Measurements from ENCODE around the gene ACADVL. TPM values are rescaled to one million over a fixed set of nuclear protein-coding genes. Genes with fewer than 3 reads are reported as not detected.

Gene ACADVL
- total RNA-seq, 1 donor from 2014 or later: 86.7 TPM

DNA sequence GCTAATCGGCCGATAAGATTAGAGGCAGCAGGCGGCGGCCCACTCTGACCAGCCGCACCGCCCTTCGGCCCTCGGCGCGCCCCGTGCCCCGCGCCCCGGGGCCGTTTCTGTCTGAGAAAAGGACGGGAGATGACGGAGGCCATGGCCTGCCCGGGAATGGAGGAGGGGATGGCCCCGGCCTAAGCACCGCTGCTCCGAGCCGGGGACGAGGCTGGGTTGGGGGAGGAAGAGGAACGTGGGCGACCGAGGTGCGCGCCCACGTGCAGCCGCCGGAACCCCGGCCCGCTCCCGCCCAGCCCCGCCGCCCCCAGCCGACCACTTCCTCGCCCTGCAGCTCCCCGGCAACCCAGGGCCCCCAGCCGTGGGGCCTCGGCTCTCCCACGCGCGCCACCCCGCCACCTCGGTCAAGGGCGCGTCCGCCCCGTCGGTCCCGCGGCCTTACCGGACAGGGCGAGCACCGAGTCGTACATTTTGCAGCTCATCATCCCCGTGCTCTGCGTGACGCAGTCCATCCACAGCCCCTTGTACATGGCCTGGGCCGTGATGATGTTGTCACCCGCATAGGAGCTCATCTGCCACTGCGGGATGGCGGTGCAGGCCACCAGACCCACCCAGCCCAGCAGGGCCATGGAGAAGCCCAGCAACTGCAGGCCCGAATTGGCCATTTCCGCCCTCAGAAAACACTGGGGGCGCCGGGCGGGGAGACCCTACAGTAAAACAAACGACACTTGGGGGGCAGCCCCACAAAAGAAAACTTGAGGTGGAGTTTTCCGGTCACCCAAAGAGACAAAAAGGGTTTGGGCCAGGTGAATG, 41.8 kb downstream of the ACADVL start:
- Histone ChIP-seq H2AFZ (replicated peaks) (peak overlapping the region; percentile 81), H3K27ac (no peak overlapping the region), H3K27me3 (peaks cover 49% of the 10 kb centered on the region), H3F3A (ENCODE audit: low read depth) (peaks cover 32% of the 10 kb centered on the region), H4K20me1 (ENCODE audit: low read depth) (peaks cover 11% of the 10 kb centered on the region), H3K9ac (no peak overlapping the region), H3K9me3 (ENCODE audit: low read depth) (no peaks in the 10 kb centered on the region), H3K36me3 (no peaks in the 10 kb centered on the region), H3K4me3 (peak overlapping the region; percentile 41), H3K4me2 (peak overlapping the region; percentile 79), H3K4me1 (peaks cover 14% of the 10 kb centered on the region), H3K79me2 (ENCODE audit: low read depth) (no peaks in the 10 kb centered on the region)
- Mint-ChIP-seq H3K4me1 (peaks cover 8% of the 10 kb centered on the region), H3K36me3 (peaks cover 16% of the 10 kb centered on the region), H3K27ac (no peak overlapping the region), H3K9me3 (no peaks in the 10 kb centered on the region), H3K4me3 (peak overlapping the region; percentile 71), H3K27me3 (ENCODE audit: insufficient read depth, low read depth) (peaks cover 48% of the 10 kb centered on the region)
- peak; percentile 98 for TF ChIP-seq EZH2 (IDR thresholded peaks at IDR 0.05)
- TF ChIP-seq, protein P1, sequence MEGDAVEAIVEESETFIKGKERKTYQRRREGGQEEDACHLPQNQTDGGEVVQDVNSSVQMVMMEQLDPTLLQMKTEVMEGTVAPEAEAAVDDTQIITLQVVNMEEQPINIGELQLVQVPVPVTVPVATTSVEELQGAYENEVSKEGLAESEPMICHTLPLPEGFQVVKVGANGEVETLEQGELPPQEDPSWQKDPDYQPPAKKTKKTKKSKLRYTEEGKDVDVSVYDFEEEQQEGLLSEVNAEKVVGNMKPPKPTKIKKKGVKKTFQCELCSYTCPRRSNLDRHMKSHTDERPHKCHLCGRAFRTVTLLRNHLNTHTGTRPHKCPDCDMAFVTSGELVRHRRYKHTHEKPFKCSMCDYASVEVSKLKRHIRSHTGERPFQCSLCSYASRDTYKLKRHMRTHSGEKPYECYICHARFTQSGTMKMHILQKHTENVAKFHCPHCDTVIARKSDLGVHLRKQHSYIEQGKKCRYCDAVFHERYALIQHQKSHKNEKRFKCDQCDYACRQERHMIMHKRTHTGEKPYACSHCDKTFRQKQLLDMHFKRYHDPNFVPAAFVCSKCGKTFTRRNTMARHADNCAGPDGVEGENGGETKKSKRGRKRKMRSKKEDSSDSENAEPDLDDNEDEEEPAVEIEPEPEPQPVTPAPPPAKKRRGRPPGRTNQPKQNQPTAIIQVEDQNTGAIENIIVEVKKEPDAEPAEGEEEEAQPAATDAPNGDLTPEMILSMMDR (IDR thresholded peaks at IDR 0.05): no peak
- peak; percentile 98 for TF ChIP-seq EZH2phosphoT487 (IDR thresholded peaks at IDR 0.05)
- DNase-seq (ENCODE audit: low spot score): no peak

GRCh38 chr17:7262192-7262934, 42.6 kb downstream of the ACADVL start, which contains the start of gene CLDN7:
Gene CLDN7 (minus strand): TSS chr17:7262478. CDS start chr17:7262043, 435 bp downstream.
- peak within 1 kb of the TSS; percentile 86 for H2AFZ ChIP-seq (replicated peaks)
- peak within 1 kb of the TSS; percentile 79 for H3K4me2 ChIP-seq
- Mint-ChIP-seq H3K27me3 (ENCODE audit: insufficient read depth, low read depth) (peaks cover 51% of the 10 kb centered on the region), H3K36me3 (peaks cover 13% of the 10 kb centered on the region), H3K4me3 (peak within 1 kb of the TSS; percentile 71), H3K27ac (no peak within 1 kb of the TSS), H3K4me1 (peaks cover 8% of the 10 kb centered on the region), H3K9me3 (no peaks in the 10 kb centered on the region)
- peaks cover 11% of the 10 kb centered on the region for H4K20me1 ChIP-seq (ENCODE audit: low read depth)
- H3K79me2 ChIP-seq (ENCODE audit: low read depth): no peaks in the 10 kb centered on the region
- peaks cover 14% of the 10 kb centered on the region for H3K4me1 ChIP-seq
- H3K27ac ChIP-seq: no peak within 1 kb of the TSS
- H3K9ac ChIP-seq: no peak within 1 kb of the TSS
- H3K9me3 ChIP-seq (ENCODE audit: low read depth): no peaks in the 10 kb centered on the region
- H3F3A ChIP-seq (ENCODE audit: low read depth): peaks cover 32% of the 10 kb centered on the region
- H3K4me3 ChIP-seq: peak within 1 kb of the TSS; percentile 41
- DNase-seq (ENCODE audit: low spot score): peak; percentile 37
- H3K36me3 ChIP-seq: no peaks in the 10 kb centered on the region
- TF ChIP-seq, protein P1 (IDR thresholded peaks at IDR 0.05): no peak
- TF ChIP-seq EZH2phosphoT487 (IDR thresholded peaks at IDR 0.05): peak; percentile 97
- peak; percentile 97 for TF ChIP-seq EZH2 (IDR thresholded peaks at IDR 0.05)
- peaks cover 49% of the 10 kb centered on the region for H3K27me3 ChIP-seq

DNA sequence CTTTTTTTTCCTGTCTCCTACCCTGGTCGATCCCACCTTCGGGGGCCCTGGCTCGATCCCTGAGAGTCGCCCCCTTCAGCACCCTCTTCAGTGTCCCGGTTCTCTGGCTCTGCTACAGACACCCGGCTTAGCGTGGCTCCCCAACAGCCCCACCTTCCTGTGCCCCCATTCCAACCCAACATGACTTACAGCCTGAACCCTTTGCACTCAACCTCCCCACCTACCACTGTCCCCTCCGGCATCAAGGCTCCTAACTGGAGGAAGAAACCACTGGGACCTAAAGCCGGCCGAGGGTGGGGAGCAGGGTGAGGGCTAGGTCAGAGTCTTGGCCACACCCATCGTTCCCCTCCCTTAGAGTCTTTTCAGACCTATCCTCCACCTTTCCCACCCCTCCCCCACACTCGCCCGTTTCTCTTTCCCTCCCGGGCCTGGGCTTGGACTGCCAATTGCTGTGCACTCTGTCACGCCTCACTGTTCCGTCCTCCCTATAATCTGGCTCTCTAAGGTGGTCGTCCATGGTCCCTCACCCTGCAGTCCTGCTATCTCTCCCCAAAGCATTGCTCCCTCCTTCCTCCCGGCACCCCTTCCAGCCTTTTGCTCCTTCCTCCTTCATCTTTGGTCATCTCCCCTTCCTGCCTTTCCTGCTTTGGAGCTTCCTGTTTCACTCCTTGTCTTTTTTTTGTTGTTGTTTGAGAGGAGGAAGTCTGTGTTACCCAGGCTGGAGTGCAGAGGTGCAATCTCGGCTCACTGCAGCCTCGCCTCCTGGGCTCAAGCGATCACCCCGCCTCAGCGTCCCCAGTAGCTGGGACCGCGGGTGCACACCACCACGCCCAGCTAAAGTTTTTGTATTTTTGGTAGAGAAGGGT, 43.4 kb downstream of the ACADVL start:
- no peaks in the 10 kb centered on the region for H3K79me2 ChIP-seq (ENCODE audit: low read depth)
- TF ChIP-seq EZH2 (IDR thresholded peaks at IDR 0.05) (no peak), EZH2phosphoT487 (IDR thresholded peaks at IDR 0.05) (no peak)
- TF ChIP-seq, protein P1 (IDR thresholded peaks at IDR 0.05): no peak
- H3K4me3 ChIP-seq: peak overlapping the region; percentile 40
- Mint-ChIP-seq H3K27me3 (ENCODE audit: insufficient read depth, low read depth) (peaks cover 51% of the 10 kb centered on the region), H3K36me3 (peaks cover 13% of the 10 kb centered on the region), H3K4me1 (peaks cover 8% of the 10 kb centered on the region), H3K9me3 (no peaks in the 10 kb centered on the region), H3K4me3 (peak overlapping the region; percentile 28), H3K27ac (no peak overlapping the region)
- H3F3A ChIP-seq (ENCODE audit: low read depth): peaks cover 32% of the 10 kb centered on the region
- H4K20me1 ChIP-seq (ENCODE audit: low read depth): peaks cover 11% of the 10 kb centered on the region
- peak overlapping the region; percentile 86 for H2AFZ ChIP-seq (replicated peaks)
- H3K27ac ChIP-seq: no peak overlapping the region
- peak; percentile 55 for DNase-seq (ENCODE audit: low spot score)
- H3K36me3 ChIP-seq: no peaks in the 10 kb centered on the region
- no peaks in the 10 kb centered on the region for H3K9me3 ChIP-seq (ENCODE audit: low read depth)
- H3K27me3 ChIP-seq: peaks cover 49% of the 10 kb centered on the region
- no peak overlapping the region for H3K9ac ChIP-seq
- H3K4me1 ChIP-seq: peaks cover 14% of the 10 kb centered on the region
- peak overlapping the region; percentile 79 for H3K4me2 ChIP-seq
